PC-3 (cell line): ENCODE results near the gene OLFM4. TPM values are rescaled to one million over a fixed set of nuclear protein-coding genes. Genes with fewer than 3 reads are reported as not detected.

Source experiments
- ATAC-seq: fragments of 200-7000 bp; cut with Tn5 transposase; 2 replicates; pipeline ENCODE4 v1.9.1; 2020; ENCODE audit warnings: mild to moderate bottlenecking, moderate library complexity
- BruUV-seq: library from RNA; stranded (reverse); fragments of 400-500 nt; replicated peaks from 2 replicates; lab custom pipeline; 2021; lab: Mats Ljungman, UMichigan
- CTCF ChIA-PET: fragments of 300-600 bp; sonication (Branson Sonifier 250); formaldehyde crosslinking; loops from one replicate; lab custom pipeline; 2022; ENCODE audit warnings: antibody characterized with exemption; lab: Charles Lee
- POLR2A ChIA-PET: fragments of 300-600 bp; sonication (Branson Sonifier 250); formaldehyde crosslinking; loops from one replicate; lab custom pipeline; 2022; ENCODE audit warnings: antibody characterized with exemption; ENCODE audit not compliant: unreplicated experiment; lab: Charles Lee
- DNase-seq: peaks from one replicate; pipeline ENCODE4 v3.0.0-alpha.2; 2015
- H2AFZ ChIP-seq: fragments of 300-600 bp; sonication (generic); 2 replicates; pipeline ENCODE4 v1.6.0; 2016; ENCODE audit warnings: antibody characterized with exemption, low read length
- H3F3A ChIP-seq: fragments of 300-600 bp; sonication (generic); one replicate; pipeline ENCODE4 v1.6.0; 2017; ENCODE audit warnings: antibody characterized with exemption, low read length, control low read depth, mild to moderate bottlenecking; ENCODE audit not compliant: unreplicated experiment
- H3K27ac ChIP-seq: fragments of 300-600 bp; sonication (generic); 2 replicates; pipeline ENCODE4 v1.5.1; 2016; ENCODE audit warnings: mild to moderate bottlenecking, low read length
- H3K27me3 ChIP-seq: fragments of 300-600 bp; sonication (generic); 2 replicates; pipeline ENCODE4 v1.6.1; 2016; ENCODE audit warnings: low read length, mixed read lengths
- H3K36me3 ChIP-seq: fragments of 300-600 bp; sonication (generic); 2 replicates; pipeline ENCODE4 v1.6.1; 2016; ENCODE audit warnings: low read depth, mixed run types, low read length, mixed read lengths
- H3K4me1 ChIP-seq: fragments of 300-600 bp; sonication (generic); 2 replicates; pipeline ENCODE4 v1.5.1; 2016; ENCODE audit warnings: low read length; ENCODE audit not compliant: insufficient read depth
- H3K4me2 ChIP-seq: fragments of 300-600 bp; sonication (generic); 2 replicates; pipeline ENCODE4 v1.6.0; 2016; ENCODE audit warnings: low read length
- H3K4me3 ChIP-seq: fragments of 300-600 bp; sonication (generic); 2 replicates; pipeline ENCODE4 v1.5.1; 2016; ENCODE audit warnings: mild to moderate bottlenecking, low read length, mixed read lengths
- H3K79me2 ChIP-seq: fragments of 300-600 bp; sonication (generic); 2 replicates; pipeline ENCODE4 v1.6.1; 2017; ENCODE audit warnings: low read length, mixed read lengths
- H3K9ac ChIP-seq: fragments of 300-600 bp; sonication (generic); 2 replicates; pipeline ENCODE4 v1.6.0; 2016; ENCODE audit warnings: mild to moderate bottlenecking, low read length
- H3K9me2 ChIP-seq: fragments of 300-600 bp; sonication (generic); replicated peaks from 2 replicates; pipeline ENCODE4 v1.6.1; 2016; ENCODE audit warnings: mixed run types, low read length, mixed read lengths
- H3K9me3 ChIP-seq: fragments of 300-600 bp; sonication (generic); 2 replicates; pipeline ENCODE4 v1.6.1; 2016; ENCODE audit warnings: low read length, mixed read lengths
- H4K20me1 ChIP-seq: fragments of 300-600 bp; sonication (generic); 2 replicates; pipeline ENCODE4 v1.6.1; 2016; ENCODE audit warnings: low read length, mixed read lengths
- EZH2 ChIP-seq: fragments of 300-600 bp; sonication (generic); IDR thresholded peaks from one replicate; pipeline ENCODE4 v1.6.1; 2017; ENCODE audit warnings: antibody characterized with exemption, mild to moderate bottlenecking, low read length; ENCODE audit not compliant: unreplicated experiment
- EZH2phosphoT487 ChIP-seq: fragments of 300-600 bp; sonication (generic); IDR thresholded peaks from 2 replicates; pipeline ENCODE4 v1.6.1; 2018; ENCODE audit warnings: mild to moderate bottlenecking, antibody characterized with exemption, low read length, borderline replicate concordance
- intact Hi-C: fragments of 100-400 bp; cut with micrococcal nuclease; formaldehyde crosslinking; loops from 2 replicates; pipeline ENCODE4 v1.9.0; 2023
- total RNA-seq: library from RNA; depleted of rRNA; stranded (reverse); fragments of >200 nt; gene quantifications from 2 replicates; pipeline ENCODE4 v1.2.3, GENCODE V29; 2014
- TF ChIP-seq, protein P1 (sequence below): fragments of 300-600 bp; sonication (generic); conservative IDR thresholded peaks from 2 replicates; pipeline ENCODE4 v1.5.1; 2017; ENCODE audit warnings: antibody characterized with exemption, low read depth, mild to moderate bottlenecking, low read length

OLFM4 gene
- total RNA-seq, 1 experiment from 2014 or later: not detected

DNA sequence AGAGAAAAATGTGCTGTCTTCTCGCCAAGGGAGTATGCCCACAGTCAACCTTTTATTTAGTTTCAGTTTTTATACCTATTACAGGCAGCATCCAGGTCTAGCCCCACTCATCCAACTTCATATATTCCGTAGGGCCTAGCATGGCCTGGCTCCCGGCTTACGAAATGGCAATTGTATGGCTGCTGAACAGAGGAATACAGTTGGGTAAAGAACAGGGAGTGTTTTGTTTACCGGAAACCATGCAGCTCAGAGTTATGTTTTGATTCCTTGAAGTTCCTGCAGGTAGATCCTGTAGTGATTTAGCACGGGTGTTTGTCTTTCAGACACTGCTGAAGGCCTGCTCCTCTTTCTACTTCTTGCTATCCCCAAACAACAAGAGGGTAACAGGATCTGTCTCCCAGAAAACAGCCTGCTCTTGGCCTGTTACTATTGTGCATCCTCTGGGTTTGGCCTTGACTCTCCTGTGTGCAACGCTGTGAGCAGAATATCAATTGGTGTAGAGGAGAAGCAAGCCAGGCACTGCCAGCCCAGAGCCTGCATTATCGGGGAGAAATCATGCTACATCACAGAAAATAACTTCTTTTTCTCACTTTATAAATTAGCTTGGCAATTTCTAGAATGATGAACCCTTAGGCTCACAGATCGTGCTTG, 32.4 kb downstream of the OLFM4 start:
- H3K9me2 ChIP-seq: no peaks in the 10 kb centered on the region
- DNase-seq: no peak
- H3K36me3 ChIP-seq: no peaks in the 10 kb centered on the region
- no peak overlapping the region for H3K4me2 ChIP-seq
- no peak for ATAC-seq
- POLR2A ChIA-PET: no interaction called here
- TF ChIP-seq EZH2 (no peak), EZH2phosphoT487 (no peak)
- TF ChIP-seq, protein P1, sequence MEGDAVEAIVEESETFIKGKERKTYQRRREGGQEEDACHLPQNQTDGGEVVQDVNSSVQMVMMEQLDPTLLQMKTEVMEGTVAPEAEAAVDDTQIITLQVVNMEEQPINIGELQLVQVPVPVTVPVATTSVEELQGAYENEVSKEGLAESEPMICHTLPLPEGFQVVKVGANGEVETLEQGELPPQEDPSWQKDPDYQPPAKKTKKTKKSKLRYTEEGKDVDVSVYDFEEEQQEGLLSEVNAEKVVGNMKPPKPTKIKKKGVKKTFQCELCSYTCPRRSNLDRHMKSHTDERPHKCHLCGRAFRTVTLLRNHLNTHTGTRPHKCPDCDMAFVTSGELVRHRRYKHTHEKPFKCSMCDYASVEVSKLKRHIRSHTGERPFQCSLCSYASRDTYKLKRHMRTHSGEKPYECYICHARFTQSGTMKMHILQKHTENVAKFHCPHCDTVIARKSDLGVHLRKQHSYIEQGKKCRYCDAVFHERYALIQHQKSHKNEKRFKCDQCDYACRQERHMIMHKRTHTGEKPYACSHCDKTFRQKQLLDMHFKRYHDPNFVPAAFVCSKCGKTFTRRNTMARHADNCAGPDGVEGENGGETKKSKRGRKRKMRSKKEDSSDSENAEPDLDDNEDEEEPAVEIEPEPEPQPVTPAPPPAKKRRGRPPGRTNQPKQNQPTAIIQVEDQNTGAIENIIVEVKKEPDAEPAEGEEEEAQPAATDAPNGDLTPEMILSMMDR: no peak
- H4K20me1 ChIP-seq: no peaks in the 10 kb centered on the region
- H3K79me2 ChIP-seq: no peaks in the 10 kb centered on the region
- intact Hi-C loops: no loop called here
- no peak overlapping the region for H3K4me3 ChIP-seq
- no peaks in the 10 kb centered on the region for H3K27me3 ChIP-seq
- no peaks in the 10 kb centered on the region for H3F3A ChIP-seq
- no peak overlapping the region for H3K9ac ChIP-seq
- no peak overlapping the region for H3K27ac ChIP-seq
- H3K4me1 ChIP-seq: no peaks in the 10 kb centered on the region
- CTCF ChIA-PET: no interaction called here
- no peaks in the 10 kb centered on the region for H3K9me3 ChIP-seq
- H2AFZ ChIP-seq: no peak overlapping the region
- BruUV-seq: no TSS peak

DNA sequence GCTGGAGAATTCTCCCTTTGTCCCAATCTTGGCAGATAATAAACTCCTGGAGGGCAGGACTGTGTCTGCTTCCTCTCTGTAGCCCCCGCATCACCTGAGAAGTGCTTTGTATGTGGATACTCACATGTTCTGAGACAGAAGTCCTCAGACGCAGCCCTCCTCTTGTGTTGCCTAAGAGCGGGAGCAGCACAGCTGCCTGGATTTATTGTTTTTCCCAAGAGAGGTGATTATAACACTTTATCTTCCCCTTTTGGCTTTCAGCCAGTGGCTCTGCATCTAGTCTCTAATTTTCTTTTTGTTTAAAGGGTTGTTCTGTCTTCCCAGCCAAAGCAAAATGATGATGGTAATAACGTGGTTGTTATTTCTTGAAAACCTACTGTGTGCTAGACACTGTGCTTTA, 36.1 kb downstream of the OLFM4 start:
- ATAC-seq: no peak
- Histone ChIP-seq H3K9ac (no peak overlapping the region), H3K4me1 (no peaks in the 10 kb centered on the region), H3K79me2 (no peaks in the 10 kb centered on the region), H3K4me3 (no peak overlapping the region), H3F3A (no peaks in the 10 kb centered on the region), H3K27me3 (no peaks in the 10 kb centered on the region), H4K20me1 (no peaks in the 10 kb centered on the region), H3K9me2 (no peaks in the 10 kb centered on the region), H3K4me2 (no peak overlapping the region), H3K27ac (no peak overlapping the region), H3K9me3 (no peaks in the 10 kb centered on the region), H2AFZ (no peak overlapping the region), H3K36me3 (no peaks in the 10 kb centered on the region)
- no peak for TF ChIP-seq EZH2phosphoT487
- TF ChIP-seq, protein P1: no peak
- no TSS peak for BruUV-seq
- CTCF ChIA-PET: no interaction called here
- intact Hi-C loops: no loop called here
- POLR2A ChIA-PET: no interaction called here
- DNase-seq: no peak

DNA sequence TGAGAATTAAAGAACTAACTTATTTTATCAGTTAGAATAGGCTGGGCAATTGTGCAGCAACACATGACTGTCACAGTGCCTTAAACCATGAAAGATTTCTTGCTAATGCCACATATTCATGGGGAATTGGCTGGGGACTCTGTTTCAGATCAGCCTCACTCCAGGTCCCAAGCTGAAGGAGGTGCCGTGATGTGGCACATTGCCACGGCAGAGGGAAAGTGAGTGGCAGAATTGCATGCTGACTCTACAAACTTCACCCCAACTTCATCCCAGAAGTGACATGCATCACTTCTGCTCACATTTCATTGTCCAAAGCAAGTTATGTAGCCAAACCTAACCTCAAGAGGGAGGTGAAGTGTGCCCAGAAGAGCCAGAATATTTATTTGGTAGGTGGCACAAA, 37.8 kb downstream of the OLFM4 start:
- no peaks in the 10 kb centered on the region for H3F3A ChIP-seq
- ATAC-seq (no peak), DNase-seq (no peak)
- CTCF ChIA-PET: no interaction called here
- H3K27ac ChIP-seq: no peak overlapping the region
- H3K4me3 ChIP-seq: no peak overlapping the region
- H4K20me1 ChIP-seq: no peaks in the 10 kb centered on the region
- TF ChIP-seq EZH2phosphoT487 (no peak), EZH2 (no peak)
- TF ChIP-seq, protein P1: no peak
- no peaks in the 10 kb centered on the region for H3K27me3 ChIP-seq
- intact Hi-C loops: no loop called here
- H3K9ac ChIP-seq: no peak overlapping the region
- no peaks in the 10 kb centered on the region for H3K9me3 ChIP-seq
- H3K9me2 ChIP-seq: no peaks in the 10 kb centered on the region
- no peaks in the 10 kb centered on the region for H3K79me2 ChIP-seq
- H3K4me1 ChIP-seq: no peaks in the 10 kb centered on the region
- POLR2A ChIA-PET: no interaction called here
- H3K4me2 ChIP-seq: no peak overlapping the region
- H2AFZ ChIP-seq: no peak overlapping the region
- H3K36me3 ChIP-seq: no peaks in the 10 kb centered on the region
- no TSS peak for BruUV-seq
